Measurements from ENCODE around the gene CFAP61. TPM values are rescaled to one million over a fixed set of nuclear protein-coding genes. Genes with fewer than 3 reads are reported as not detected.
"Not testable (repeated sequence)": the region's sequence is repeated elsewhere in the genome, so short reads cannot be mapped to it uniquely, and the experiment has no call there.

Gene CFAP61, protein sequence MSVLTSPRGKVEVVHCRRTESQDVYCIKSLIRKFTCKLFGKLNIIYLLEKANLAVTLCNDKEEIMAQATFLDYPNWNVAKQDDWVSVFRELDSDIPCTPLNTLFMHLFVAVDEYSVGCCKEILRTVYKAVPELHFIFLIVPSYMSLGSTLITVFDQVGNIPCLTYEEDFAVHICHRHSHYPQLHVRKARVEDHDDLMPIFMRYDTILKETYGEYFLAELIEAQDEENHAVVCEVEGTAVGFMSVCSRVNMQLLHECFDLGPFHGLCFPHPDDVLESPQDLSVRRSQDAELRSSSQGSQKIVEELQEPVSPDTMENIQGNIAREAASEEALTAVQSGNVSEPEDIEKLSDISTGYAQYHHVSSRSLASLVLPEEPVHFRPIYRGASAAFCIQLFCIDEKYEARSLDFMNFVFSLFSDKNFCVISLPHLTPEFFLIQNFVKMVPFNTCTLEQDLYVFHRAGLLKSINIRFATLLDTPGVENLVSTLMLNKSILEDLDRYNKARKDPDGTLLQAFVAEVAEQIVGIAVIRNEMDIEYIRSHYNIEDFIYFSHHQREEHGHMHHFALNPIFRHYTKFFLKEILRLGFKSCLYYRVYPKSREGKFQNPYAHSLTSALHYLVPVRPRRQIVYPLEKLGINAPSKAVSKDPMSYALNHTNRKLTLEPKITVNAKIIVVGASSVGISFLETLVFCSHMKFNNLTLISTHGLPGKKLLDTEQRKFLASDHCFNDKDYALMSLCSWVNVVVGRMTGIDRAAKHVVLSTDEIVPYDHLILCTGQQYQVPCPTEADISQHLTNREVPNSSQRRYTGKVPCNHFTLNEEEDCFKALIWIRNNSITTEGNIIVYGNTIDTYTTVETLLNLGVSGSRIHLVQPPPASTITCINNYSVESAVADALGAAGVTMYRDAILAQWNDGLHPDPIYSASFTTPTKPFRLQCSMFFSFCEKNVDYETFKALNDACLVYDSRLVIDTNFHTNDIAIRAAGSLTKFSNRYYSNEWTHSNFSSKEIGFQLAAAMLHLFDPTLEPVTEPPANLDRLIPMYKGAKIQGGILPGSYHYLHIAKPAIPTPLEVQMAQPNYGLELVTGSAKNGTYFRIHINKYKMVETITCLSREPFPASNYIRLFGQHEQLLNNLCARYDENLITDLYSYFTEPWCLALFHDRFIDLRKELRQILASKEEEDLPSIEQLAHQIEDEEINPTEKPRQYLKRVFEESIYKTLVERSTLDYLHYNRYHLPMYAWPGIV
- total RNA-seq: 2.6 TPM
- polyA plus RNA-seq (ENCODE audit: insufficient read depth, low read depth, low replicate concordance): 0.58 TPM
- long read RNA-seq, donor 1: 0 reads
- long read RNA-seq, donor 2: 0 reads
- long read RNA-seq, donor 3: 0 reads
- long read RNA-seq, donor 4: 0 reads
- long read RNA-seq, donor 5: 0 reads
- long read RNA-seq, donor 6: 0 reads
- long read RNA-seq, donor 7, partial matches to known transcripts: 0 of 4 reads
- long read RNA-seq, donor 7, other reads (novel, unspliced or antisense): 4 of 4 reads
- long read RNA-seq, donor 8: 0 reads
- long read RNA-seq, donor 9: 0 reads
- long read RNA-seq, donor 10: 0 reads

DNA sequence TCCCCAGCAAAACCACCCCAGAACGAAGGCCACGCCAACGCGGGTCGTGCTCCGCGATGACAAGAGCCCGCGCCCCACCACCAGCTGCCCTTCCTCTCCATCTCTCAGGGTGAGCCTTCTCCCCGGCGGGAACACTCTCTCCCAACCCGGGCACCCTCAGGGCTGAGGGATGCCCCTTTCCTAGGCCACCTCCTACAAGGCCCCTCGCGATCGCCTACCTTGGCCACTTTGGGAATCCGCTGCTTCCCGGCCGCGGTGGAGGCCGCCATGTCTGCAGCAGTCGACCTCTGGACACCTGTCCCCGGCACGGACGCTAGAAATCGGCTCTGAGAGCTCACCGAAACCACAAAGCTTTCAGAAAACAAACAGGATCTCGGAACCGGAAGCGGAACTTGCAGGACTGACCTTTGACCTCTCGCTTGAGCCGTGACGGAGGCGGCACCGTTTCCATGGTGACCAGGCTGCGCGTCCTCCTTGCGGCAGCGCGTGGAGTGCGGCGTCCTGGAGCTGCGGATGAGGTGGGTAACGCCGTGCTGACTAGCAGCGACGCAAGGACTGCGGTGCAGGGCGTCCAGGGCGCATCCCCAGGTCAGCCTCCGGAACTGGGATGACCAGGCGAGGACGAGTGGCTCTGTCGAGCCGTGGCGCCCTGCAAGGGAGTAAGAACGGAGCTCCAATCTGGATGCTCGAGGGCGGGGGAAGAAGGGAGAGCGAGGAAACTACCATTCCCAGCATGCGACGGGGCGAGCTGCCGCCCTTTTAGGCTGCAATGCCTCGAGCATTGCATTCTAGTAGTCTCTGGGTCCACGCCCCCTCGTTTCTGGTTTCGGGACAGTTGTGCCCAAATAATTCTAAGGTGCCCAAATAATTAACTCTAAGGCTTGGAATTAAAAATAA is at the start of gene CFAP61, which contains the start of gene CRNKL1:
CFAP61 (plus strand) TSS at position 459 of the 897 bp plus-strand sequence. CDS start 4,122 bp downstream, outside the sequence.
CRNKL1 (minus strand) TSS at position 393 of the 897 bp plus-strand sequence; CDS start at position 269, 124 bp downstream.
- Histone ChIP-seq H3K27ac (ENCODE audit: low read depth in 2 of 2, low read length in 2 of 2) (peak within 1 kb of the TSS; percentile 83 to 84), H3K4me3 (ENCODE audit: low read length in 3 of 3) (peak within 1 kb of the TSS; percentile 88 to 99 (median 96)), H3K9ac (ENCODE audit: low read length in 3 of 3) (peak within 1 kb of the TSS; percentile 93 to 96 (median 95)), H3K9me3 (ENCODE audit: control insufficient read depth in 2 of 3, insufficient read depth in 1 of 3, low read length in 3 of 3) (no peaks in the 10 kb centered on the region), H3K27me3 (ENCODE audit: control insufficient read depth, insufficient read depth, low read length) (no peaks in the 10 kb centered on the region), H3K4me1 (ENCODE audit: control insufficient read depth in 2 of 3, insufficient read depth in 2 of 3, low read depth in 1 of 3, low read length in 3 of 3) (peaks cover 0 to 11% (median 5%) of the 10 kb centered on the region in 3 donors), H3K36me3 (ENCODE audit: control insufficient read depth in 2 of 3, insufficient read depth in 3 of 3, low read length in 3 of 3) (peaks cover 11 to 18% (median 13%) of the 10 kb centered on the region in 3 donors)
- intact Hi-C loops (cut with DNase I): no loop called here
- TF ChIP-seq, protein P1, sequence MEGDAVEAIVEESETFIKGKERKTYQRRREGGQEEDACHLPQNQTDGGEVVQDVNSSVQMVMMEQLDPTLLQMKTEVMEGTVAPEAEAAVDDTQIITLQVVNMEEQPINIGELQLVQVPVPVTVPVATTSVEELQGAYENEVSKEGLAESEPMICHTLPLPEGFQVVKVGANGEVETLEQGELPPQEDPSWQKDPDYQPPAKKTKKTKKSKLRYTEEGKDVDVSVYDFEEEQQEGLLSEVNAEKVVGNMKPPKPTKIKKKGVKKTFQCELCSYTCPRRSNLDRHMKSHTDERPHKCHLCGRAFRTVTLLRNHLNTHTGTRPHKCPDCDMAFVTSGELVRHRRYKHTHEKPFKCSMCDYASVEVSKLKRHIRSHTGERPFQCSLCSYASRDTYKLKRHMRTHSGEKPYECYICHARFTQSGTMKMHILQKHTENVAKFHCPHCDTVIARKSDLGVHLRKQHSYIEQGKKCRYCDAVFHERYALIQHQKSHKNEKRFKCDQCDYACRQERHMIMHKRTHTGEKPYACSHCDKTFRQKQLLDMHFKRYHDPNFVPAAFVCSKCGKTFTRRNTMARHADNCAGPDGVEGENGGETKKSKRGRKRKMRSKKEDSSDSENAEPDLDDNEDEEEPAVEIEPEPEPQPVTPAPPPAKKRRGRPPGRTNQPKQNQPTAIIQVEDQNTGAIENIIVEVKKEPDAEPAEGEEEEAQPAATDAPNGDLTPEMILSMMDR (IDR thresholded peaks at IDR 0.05; ENCODE audit: borderline replicate concordance, extremely low read depth, insufficient read depth): peak; percentile 32
- FAIRE-seq (peak; percentile 53), DNase-seq (peak; percentile 97 to 98 (median 98))

DNA sequence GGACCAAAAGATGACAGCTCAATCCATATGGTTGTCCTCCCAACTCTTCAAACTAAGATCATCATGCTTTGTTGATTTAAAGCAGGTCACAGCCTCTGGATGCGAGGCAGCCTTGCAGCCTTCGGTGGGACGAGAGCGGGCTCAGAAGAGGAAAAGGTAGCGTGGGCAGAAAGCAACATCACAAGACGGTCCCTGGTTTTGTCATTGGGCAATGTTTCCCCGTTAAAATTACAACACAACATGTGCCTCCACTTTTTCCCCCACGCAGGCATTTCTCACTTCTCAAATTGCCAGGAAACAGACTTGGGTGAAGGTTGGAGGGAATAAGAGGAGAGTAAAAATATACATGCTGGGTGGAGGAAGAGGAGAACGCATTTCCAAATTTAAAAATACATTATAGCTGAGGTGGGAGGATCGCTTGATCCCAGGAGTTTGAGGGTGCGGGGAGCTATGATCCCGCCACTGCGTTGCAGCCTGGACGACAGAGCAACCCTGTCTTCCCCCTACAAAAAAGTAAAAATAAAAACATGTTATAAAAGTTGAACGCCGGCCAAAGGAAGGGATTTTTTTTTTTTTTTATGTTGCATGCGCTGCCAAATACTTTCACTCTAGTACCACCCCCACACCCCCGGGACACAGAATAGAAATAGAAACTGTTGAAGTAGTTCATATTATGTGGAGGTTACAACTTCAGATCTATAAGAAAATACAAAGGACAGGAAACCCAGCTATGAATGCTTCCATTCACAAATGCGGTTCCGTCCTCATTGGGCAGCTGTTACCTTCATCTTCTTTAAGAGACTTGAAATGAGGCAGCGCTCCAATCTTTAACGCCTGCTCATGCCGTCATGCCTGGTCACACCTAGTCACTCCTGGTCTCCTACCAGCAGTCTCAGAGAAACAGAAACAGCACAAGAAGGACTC is 49.0 kb upstream of the CFAP61 start:
- no peaks in the 10 kb centered on the region for H3K9me3 ChIP-seq (ENCODE audit: control insufficient read depth in 2 of 3, insufficient read depth in 1 of 3, low read length in 3 of 3)
- no peak for FAIRE-seq
- H3K27ac ChIP-seq (ENCODE audit: low read depth in 2 of 2, low read length in 2 of 2): peak overlapping the region; percentile 29 to 69
- peaks cover 8 to 30% (median 21%) of the 10 kb centered on the region in 3 donors for H3K4me1 ChIP-seq (ENCODE audit: control insufficient read depth in 2 of 3, insufficient read depth in 2 of 3, low read depth in 1 of 3, low read length in 3 of 3)
- intact Hi-C loops (cut with DNase I): no loop called here
- peak overlapping the region in 1 of 3 donors; percentile 48 for H3K9ac ChIP-seq (ENCODE audit: low read length in 3 of 3)
- peaks cover 0 to 33% (median 10%) of the 10 kb centered on the region in 3 donors for H3K36me3 ChIP-seq (ENCODE audit: control insufficient read depth in 2 of 3, insufficient read depth in 3 of 3, low read length in 3 of 3)
- no peaks in the 10 kb centered on the region for H3K27me3 ChIP-seq (ENCODE audit: control insufficient read depth, insufficient read depth, low read length)
- H3K4me3 ChIP-seq (ENCODE audit: low read length in 3 of 3): peak overlapping the region in 2 of 3 donors; percentile 10 to 52
- DNase-seq: peak in 3 of 5 donors; percentile 26 to 76 (median 62)
- TF ChIP-seq, protein P1 (IDR thresholded peaks at IDR 0.05; ENCODE audit: borderline replicate concordance, extremely low read depth, insufficient read depth): no peak

DNA sequence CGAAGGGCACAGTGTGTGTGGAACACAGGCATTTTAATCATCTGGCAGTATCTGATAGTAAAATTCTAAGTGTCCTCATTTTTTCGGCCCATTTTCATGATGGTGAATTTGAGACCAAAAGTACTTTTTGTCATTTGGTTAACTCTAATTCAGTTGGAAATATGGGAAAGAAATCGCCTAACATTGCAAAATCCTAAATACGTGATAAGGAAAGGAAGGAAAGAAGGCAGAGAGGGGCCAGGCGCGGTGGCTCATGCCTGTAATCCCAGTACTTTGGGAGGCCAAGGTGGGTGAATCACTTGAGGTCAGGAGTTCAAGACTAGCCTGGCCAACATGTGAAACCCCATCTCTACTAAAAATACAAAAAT is 48.4 kb upstream of the CFAP61 start:
- H3K36me3 ChIP-seq (ENCODE audit: control insufficient read depth in 2 of 3, insufficient read depth in 3 of 3, low read length in 3 of 3): peaks cover 0 to 26% (median 9%) of the 10 kb centered on the region in 3 donors
- DNase-seq; H3K27me3 ChIP-seq (ENCODE audit: control insufficient read depth, insufficient read depth, low read length); H3K9me3 ChIP-seq (ENCODE audit: control insufficient read depth in 2 of 3, insufficient read depth in 1 of 3, low read length in 3 of 3); FAIRE-seq; intact Hi-C loops (cut with DNase I): not testable (repeated sequence)
- H3K4me1 ChIP-seq (ENCODE audit: control insufficient read depth in 2 of 3, insufficient read depth in 2 of 3, low read depth in 1 of 3, low read length in 3 of 3): peaks cover 8 to 25% (median 16%) of the 10 kb centered on the region in 3 donors
- peak overlapping the region; percentile 29 to 59 for H3K27ac ChIP-seq (ENCODE audit: low read depth in 2 of 2, low read length in 2 of 2)
- H3K4me3 ChIP-seq (ENCODE audit: low read length in 3 of 3): peak overlapping the region in 2 of 3 donors; percentile 10 to 52
- peak overlapping the region in 1 of 3 donors; percentile 48 for H3K9ac ChIP-seq (ENCODE audit: low read length in 3 of 3)

Data from kidney (tissue), 22 donors.